Colonic mucosa (tissue), 4 donors: Measurements from ENCODE around the gene PALD1. TPM values are rescaled to one million over a fixed set of nuclear protein-coding genes. Genes with fewer than 3 reads are reported as not detected.

Experiments used
- DNase-seq: peaks from one replicate; pipeline ENCODE4 v3.0.0-alpha.2; 2020
- H3K27ac ChIP-seq: fragments of 200-600 bp; one replicate; pipeline ENCODE4 v1.8.0; 2021
- H3K27me3 ChIP-seq: fragments of 200-600 bp; one replicate; pipeline ENCODE4 v1.8.0; 2021
- H3K36me3 ChIP-seq: fragments of 200-600 bp; one replicate; pipeline ENCODE4 v1.8.0; 2021
- H3K4me1 ChIP-seq: fragments of 200-600 bp; one replicate; pipeline ENCODE4 v1.8.0; 2021; ENCODE audit warnings: mild to moderate bottlenecking
- H3K4me3 ChIP-seq: fragments of 200-600 bp; one replicate; pipeline ENCODE4 v1.8.0; 2021
- H3K9ac ChIP-seq, 2 donors: one replicate each; pipeline ENCODE4 v1.7.0; 2013; ENCODE audit warnings: control low read depth in 2 of 2, low read depth in 2 of 2, low read length in 2 of 2
- H3K9me3 ChIP-seq: fragments of 200-600 bp; one replicate; pipeline ENCODE4 v1.8.0; 2021
- intact Hi-C: fragments of 100-400 bp; cut with DNase I; formaldehyde crosslinking; loops from one replicate; pipeline ENCODE4 v1.14.1; 2022
- total RNA-seq, 2 donors: library from RNA; stranded (reverse); fragmentation: NEBNext Ultra II Directional in 1 of 2; extraction: Animal tissue kit (Norgen Biotek cat#: 25700) in 1 of 2; gene quantifications; one replicate each; pipeline ENCODE4 v1.2.1, GENCODE V29; 2021
- TF ChIP-seq, protein P1 (sequence below): fragments of 200-600 bp; IDR thresholded peaks from one replicate; pipeline ENCODE4 v1.8.0; 2022; ENCODE audit warnings: antibody characterized with exemption, mild to moderate bottlenecking
- donor health status: healthy.
- donor health status: DM: no; HTN: no; CAD: no.
- donor health status: DM: no; HTN: no; CAD: no.

PALD1 gene
- total RNA-seq, 2 donors from 2014 or later, result 1.3 to 2.5 TPM

DNA sequence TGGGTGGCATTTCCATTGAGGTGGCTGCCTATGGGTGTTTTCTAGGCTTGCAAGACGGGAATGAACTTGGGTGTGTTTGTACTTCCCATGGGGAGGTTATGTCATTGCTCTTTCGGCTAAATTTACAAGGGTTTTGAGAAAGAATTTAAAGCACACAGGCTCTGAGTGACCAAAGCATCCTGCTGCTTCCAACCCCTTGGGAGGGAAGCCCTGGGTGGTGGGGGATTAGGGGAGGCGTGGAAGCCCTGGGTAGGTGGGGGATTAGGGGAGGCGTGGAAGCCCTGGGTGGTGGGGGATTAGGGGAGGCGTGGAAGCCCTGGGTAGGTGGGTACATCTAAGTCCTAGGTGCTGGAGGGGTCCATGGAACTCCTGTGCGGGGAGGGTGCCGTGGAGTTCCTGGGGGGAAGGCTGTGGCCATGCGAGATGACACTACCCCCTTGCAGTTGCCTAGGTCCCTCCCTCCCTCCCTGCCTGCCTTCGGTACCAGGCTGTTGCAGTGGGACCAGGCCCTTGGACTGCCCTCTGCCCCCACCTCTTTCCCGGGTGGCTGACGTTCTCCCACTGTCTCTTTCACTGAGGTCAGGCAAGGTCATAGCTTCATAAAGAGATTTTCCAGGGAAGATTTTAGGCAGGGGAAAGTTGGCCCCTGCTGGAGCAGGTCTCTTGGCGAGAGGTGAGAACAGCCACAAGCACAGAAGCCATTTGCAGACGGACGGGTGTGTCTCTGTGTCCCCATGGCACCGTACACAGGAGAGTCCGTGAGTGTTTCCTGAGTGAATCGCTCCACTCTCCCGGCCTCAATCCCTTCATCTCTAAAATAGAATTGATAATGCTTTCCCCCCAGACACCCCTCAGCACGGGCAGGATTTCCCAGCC, 104.5 kb downstream of the PALD1 start:
- no peak overlapping the region for H3K9ac ChIP-seq
- no peaks in the 10 kb centered on the region for H3K4me1 ChIP-seq
- no peak overlapping the region for H3K4me3 ChIP-seq
- no peak overlapping the region for H3K27ac ChIP-seq
- DNase-seq, result no peak
- TF ChIP-seq, protein P1, sequence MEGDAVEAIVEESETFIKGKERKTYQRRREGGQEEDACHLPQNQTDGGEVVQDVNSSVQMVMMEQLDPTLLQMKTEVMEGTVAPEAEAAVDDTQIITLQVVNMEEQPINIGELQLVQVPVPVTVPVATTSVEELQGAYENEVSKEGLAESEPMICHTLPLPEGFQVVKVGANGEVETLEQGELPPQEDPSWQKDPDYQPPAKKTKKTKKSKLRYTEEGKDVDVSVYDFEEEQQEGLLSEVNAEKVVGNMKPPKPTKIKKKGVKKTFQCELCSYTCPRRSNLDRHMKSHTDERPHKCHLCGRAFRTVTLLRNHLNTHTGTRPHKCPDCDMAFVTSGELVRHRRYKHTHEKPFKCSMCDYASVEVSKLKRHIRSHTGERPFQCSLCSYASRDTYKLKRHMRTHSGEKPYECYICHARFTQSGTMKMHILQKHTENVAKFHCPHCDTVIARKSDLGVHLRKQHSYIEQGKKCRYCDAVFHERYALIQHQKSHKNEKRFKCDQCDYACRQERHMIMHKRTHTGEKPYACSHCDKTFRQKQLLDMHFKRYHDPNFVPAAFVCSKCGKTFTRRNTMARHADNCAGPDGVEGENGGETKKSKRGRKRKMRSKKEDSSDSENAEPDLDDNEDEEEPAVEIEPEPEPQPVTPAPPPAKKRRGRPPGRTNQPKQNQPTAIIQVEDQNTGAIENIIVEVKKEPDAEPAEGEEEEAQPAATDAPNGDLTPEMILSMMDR, result no peak
- no peaks in the 10 kb centered on the region for H3K36me3 ChIP-seq
- intact Hi-C loops, result no loop called here
- H3K9me3 ChIP-seq, result no peaks in the 10 kb centered on the region
- H3K27me3 ChIP-seq, result no peaks in the 10 kb centered on the region

DNA sequence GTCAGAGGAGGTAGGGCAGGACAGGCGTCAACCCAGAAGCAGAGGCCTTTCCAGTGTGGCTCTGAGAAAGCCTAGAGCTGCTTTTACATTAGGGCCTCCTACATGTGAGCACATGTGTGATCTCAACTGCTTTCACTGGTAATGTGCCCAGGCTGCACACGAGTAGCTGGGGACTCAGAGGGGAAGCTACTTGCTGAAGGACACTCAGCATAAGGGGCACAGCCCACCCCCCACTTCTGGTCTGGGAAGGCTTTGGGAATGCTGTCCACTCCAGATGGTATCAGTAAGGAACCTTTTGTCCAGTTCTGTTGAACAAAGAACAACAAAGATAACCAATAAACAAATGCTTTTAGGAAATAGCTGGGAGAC, 105.1 kb downstream of the PALD1 start:
- H3K9ac ChIP-seq, result no peak overlapping the region
- no peaks in the 10 kb centered on the region for H3K4me1 ChIP-seq
- no peaks in the 10 kb centered on the region for H3K36me3 ChIP-seq
- no peak overlapping the region for H3K27ac ChIP-seq
- H3K9me3 ChIP-seq, result no peaks in the 10 kb centered on the region
- H3K4me3 ChIP-seq, result no peak overlapping the region
- no peak for DNase-seq
- intact Hi-C loops, result no loop called here
- no peaks in the 10 kb centered on the region for H3K27me3 ChIP-seq
- TF ChIP-seq, protein P1, result no peak

DNA sequence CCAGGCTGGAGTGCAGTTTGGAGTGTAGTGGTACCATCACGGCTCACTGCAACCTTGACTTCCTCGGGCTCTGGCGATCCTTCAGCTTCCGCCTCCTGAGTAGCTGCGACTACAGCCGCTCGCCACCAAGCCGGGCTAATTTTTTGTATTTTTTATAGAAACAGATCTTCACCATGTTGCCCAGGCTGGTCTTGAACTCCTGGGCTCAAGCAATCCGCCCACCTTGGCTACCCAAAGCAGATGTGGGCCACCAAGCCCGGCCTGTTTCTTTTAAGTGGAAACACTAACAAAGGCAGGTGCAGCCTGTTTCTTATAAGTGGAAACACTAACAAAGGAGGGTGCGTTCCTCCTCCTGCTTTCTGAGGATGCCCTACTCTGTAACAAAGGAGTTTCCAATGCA, 105.8 kb downstream of the PALD1 start:
- no peak for DNase-seq
- Histone ChIP-seq H3K9ac (no peak overlapping the region), H3K27me3 (no peaks in the 10 kb centered on the region), H3K4me1 (no peaks in the 10 kb centered on the region), H3K4me3 (no peak overlapping the region), H3K9me3 (no peaks in the 10 kb centered on the region), H3K36me3 (no peaks in the 10 kb centered on the region), H3K27ac (no peak overlapping the region)
- TF ChIP-seq, protein P1, result no peak
- intact Hi-C loops, result no loop called here

DNA sequence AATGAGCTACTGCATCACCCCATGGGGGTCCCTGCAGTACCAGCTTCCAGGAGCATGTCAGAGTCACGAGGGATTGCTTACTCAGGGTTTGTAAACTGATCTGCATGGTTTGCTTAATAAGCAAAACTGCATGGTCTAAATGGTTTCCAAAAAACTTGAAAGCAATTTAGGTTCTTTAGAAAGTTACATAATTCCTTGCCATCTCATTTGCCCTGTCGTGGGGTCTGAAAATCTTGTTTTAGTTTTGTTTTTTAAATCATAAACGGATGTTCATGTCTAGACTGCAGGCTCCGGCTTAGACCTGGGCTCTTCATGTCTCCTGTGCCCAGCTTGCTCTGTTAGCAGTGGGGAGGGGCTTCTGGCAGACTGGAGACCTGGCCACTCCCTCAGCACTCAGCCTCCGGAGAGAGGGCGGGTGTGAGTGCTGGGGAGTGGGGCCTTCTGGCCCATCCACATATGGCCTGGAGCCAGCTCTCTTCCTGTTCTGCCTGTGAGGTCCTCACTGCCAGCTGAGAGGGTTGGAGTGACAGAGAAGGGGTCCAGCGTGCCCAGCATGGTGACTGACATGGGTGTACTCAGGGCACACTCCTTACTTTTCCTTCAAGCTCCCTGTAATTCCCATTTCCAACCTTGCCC, 106.5 kb downstream of the PALD1 start:
- no peak overlapping the region for H3K9ac ChIP-seq
- H3K27me3 ChIP-seq, result no peaks in the 10 kb centered on the region
- intact Hi-C loops, result no loop called here
- TF ChIP-seq, protein P1, result no peak
- no peak overlapping the region for H3K4me3 ChIP-seq
- no peak for DNase-seq
- H3K4me1 ChIP-seq, result no peaks in the 10 kb centered on the region
- no peaks in the 10 kb centered on the region for H3K36me3 ChIP-seq
- no peak overlapping the region for H3K27ac ChIP-seq
- H3K9me3 ChIP-seq, result no peaks in the 10 kb centered on the region

DNA sequence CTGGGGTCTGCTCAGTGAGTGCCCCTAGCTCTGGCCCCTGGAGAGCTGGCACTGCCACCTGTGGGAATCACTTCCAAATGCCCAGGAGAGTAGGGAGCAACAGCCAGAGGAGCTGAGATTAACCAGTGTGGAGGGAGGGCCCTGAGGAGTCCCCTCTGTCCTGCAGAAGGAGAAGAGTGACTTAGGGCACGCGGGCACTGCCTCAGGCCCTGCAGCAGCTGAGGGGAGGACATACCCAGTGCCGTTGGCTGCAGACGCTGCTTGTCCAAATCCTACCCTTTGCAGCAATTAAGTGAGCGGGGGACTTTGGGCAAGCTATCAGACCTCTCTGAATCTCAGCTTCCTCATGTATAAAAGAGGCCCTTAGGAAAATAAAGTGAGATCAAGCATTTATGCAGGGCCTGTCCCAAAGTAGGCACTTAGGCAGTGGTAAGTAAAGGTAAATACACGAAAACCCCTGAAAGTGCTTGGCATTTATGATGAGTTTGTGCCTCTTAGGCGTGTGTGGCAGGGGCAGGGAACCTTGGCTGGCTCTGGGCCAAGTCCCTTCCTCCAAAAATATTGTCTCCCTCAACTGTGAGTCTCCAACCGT, 107.1 kb downstream of the PALD1 start:
- intact Hi-C loops, result no loop called here
- Histone ChIP-seq H3K4me3 (no peak overlapping the region), H3K4me1 (no peaks in the 10 kb centered on the region), H3K27me3 (no peaks in the 10 kb centered on the region), H3K27ac (no peak overlapping the region), H3K36me3 (no peaks in the 10 kb centered on the region), H3K9me3 (no peaks in the 10 kb centered on the region), H3K9ac (no peak overlapping the region)
- no peak for DNase-seq
- TF ChIP-seq, protein P1, result no peak
